Body of pancreas (tissue), 4 donors: ENCODE results near the gene BACE2.

ENCODE experiments used
- POLR2A ChIP-seq, 3 donors: fragments of 450-650 bp; IDR thresholded peaks; one replicate each; pipeline ENCODE4 v1.6.1; 2016; ENCODE audit warnings: antibody characterized with exemption in 3 of 3, mild to moderate bottlenecking in 2 of 3
- TF ChIP-seq, protein P1 (sequence below), 7 experiments: fragments of 450-650 bp in 4 of 7; fragments of 200-600 bp in 3 of 7; sonication (generic) in 3 of 7; IDR thresholded peaks; one replicate each; pipeline ENCODE4 v1.5.1; 2016 to 2019; ENCODE audit warnings: antibody characterized with exemption in 7 of 7

DNA sequence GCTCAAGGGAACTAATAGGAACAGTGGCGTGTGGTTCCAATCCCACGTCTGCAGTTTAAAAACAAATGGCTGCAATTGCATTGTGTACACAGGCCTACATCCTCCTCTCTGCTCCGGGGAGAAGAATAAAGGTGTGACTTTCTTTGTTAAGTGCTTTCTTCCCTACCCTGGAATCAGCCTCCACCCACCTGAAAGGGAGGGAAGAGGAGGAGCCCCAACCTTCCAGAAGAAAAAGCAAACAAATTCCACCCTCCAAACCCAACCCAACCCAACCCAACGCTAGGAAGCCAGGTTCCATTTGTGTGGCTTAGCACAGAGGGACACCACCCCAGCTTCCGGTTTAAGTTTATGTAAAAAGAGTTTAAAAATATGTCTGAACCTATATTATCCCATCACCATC is 11.8 kb upstream of the BACE2 start:
- TF ChIP-seq POLR2A (IDR thresholded peaks at IDR 0.05): no peak
- TF ChIP-seq, protein P1, sequence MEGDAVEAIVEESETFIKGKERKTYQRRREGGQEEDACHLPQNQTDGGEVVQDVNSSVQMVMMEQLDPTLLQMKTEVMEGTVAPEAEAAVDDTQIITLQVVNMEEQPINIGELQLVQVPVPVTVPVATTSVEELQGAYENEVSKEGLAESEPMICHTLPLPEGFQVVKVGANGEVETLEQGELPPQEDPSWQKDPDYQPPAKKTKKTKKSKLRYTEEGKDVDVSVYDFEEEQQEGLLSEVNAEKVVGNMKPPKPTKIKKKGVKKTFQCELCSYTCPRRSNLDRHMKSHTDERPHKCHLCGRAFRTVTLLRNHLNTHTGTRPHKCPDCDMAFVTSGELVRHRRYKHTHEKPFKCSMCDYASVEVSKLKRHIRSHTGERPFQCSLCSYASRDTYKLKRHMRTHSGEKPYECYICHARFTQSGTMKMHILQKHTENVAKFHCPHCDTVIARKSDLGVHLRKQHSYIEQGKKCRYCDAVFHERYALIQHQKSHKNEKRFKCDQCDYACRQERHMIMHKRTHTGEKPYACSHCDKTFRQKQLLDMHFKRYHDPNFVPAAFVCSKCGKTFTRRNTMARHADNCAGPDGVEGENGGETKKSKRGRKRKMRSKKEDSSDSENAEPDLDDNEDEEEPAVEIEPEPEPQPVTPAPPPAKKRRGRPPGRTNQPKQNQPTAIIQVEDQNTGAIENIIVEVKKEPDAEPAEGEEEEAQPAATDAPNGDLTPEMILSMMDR (IDR thresholded peaks at IDR 0.05): no peak
